EH (cell line): Measurements from ENCODE around the gene TBX4.

Experiments
- DNase-seq: peaks from one replicate; pipeline ENCODE4 v3.0.0-alpha.2; 2015; ENCODE audit warnings: low read depth

The TBX4 gene

GRCh38 chr17:61465550-61466237 is 13.5 kb downstream of the TBX4 start:
- DNase-seq: no peak

DNA sequence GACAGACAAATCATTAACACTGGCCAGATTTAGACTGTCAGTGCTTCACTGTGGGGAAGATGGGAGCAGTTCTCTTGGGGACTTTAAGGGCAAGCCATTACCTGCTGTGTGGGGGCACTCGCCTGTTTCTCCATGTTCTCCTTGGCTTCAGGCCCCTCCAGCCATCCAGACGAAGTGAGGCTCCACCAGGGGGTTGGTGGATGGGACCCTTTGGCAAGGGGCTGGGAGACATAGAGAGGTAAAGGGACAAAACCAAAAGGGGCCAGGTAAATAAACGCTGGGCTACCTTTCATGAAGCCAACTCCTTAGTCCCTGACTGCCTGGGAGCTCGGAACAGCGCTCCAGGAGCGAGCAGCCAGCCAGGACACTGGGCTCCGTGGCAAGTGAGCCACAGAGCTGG is 14.0 kb downstream of the TBX4 start:
- DNase-seq: no peak

DNA sequence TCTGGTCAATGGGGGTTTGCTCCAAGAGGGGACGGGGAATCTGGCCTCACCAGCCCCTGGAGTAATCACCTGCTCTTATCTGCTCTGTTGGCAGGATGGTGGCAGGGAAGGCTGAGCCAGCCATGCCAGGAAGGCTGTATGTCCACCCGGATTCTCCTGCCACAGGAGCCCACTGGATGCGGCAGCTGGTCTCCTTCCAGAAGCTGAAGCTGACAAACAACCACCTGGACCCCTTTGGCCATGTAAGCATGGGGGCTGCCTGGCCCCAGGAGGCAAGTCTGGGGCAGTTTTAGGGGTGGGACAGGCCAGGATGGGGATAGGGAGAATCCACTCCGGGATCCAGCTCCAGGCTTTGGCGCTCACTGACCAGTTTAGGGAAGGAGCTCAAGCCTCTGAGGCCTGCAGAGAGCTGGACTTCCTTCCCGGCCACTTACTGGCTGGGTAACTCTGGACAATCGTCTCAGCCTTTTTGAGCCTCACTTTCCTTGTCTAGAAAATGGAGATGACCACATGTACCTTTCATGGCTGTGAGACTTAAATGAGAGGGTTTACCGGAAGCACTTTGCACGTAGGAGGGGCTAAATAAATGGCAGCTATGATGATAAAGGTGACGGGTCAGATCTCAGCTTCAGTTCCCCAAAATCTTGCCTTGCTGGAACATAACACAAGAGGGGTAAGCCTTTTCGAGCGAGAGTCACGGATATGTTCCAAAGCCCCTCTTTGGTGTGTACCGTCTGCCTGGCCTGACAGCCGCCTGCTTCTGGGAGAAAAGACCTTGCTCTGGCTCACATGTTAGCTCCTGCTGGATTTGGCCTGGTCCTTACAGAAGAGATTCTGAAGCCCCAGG is 15.4 kb downstream of the TBX4 start:
- DNase-seq: peak; percentile 74

GRCh38 chr17:61468263-61468907 is 16.2 kb downstream of the TBX4 start:
- peak; percentile 55 for DNase-seq

- DNase-seq: no peak
Observed at GRCh38 chr17:61469474-61469873, 17.3 kb downstream of the TBX4 start.

- DNase-seq: no peak
Observed at GRCh38 chr17:61469949-61470348, 17.7 kb downstream of the TBX4 start.

- no peak for DNase-seq
Observed at GRCh38 chr17:61470530-61471136, 18.4 kb downstream of the TBX4 start.

- peak; percentile 85 for DNase-seq
Observed at GRCh38 chr17:61474235-61474927, 22.2 kb downstream of the TBX4 start.

GRCh38 chr17:61474934-61475333 is 22.7 kb downstream of the TBX4 start:
- DNase-seq: no peak

- DNase-seq: peak; percentile 84
Observed at GRCh38 chr17:61475726-61476125, 23.5 kb downstream of the TBX4 start.

DNA sequence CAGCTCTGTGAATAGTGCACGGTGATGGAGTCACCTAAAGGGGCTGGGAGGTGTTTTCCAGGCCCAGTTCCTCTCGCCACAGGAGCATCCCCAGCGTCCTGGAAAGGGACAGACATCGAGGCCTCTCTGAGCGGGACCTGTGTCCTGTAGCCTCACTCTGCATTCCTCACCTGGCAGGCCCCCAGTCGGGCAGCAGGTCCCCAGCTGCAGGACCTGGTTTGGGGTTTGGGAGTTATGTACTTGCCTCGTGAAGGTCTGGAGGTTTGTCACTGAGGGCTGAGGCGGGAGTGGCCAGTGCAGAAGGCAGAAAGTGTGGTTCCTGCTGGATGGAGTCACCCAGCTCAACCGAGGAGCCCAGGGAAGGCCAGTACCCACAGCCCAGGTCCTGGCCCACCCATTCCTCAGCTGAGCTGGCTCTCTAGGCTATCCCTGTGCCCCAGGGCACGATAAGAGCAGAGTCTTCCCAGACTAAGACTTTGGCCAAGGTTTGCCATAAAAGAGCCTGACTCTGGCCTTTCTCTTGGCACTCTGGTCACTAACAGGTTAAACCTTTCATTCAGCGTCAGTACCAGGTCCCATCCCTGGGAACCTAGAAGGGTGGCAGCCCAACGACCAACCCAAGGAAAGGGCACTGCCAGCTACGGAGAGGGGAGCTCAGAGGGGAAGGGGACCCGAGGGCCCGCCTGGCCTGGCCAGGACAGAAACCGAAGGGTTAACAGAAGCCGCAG is 24.4 kb downstream of the TBX4 start:
- no peak for DNase-seq

GRCh38 chr17:61477204-61477834 is 25.1 kb downstream of the TBX4 start:
- no peak for DNase-seq

- DNase-seq: no peak
Observed at GRCh38 chr17:61478026-61478789, 26.0 kb downstream of the TBX4 start.

DNA sequence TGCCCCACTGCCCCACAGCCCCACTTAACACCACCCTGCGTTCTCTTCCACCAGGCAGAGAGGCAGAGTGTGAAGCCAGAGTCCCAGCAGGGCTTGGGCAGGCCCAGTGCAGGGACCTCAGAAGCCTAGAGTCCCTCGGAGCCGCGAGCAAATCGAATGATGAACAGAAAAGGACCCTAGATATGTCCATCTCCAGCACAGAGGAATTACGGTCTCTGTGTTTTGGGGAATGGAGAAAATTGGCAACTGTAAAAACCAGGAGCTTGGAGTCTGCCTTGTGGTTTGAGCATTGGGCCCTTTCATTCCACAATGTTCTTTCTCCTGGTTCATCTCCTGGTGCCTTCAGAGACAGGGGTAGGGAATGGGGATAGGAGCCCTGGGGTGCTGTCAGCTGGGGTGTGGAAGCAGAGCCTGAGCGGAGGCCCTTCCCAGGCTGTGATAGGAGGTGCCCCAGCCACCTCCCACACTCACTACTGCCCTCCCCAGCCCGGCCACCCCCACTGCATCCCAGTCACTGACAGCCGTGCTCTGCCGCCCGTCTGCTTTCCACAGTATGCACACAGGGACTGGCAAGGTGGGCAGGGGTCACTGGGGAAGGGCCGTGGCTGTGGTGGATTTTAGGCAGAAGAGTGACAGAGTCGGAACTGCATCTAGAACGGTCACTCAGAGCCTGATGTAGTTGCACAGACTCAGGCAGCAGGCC is 26.7 kb downstream of the TBX4 start:
- no peak for DNase-seq

DNA sequence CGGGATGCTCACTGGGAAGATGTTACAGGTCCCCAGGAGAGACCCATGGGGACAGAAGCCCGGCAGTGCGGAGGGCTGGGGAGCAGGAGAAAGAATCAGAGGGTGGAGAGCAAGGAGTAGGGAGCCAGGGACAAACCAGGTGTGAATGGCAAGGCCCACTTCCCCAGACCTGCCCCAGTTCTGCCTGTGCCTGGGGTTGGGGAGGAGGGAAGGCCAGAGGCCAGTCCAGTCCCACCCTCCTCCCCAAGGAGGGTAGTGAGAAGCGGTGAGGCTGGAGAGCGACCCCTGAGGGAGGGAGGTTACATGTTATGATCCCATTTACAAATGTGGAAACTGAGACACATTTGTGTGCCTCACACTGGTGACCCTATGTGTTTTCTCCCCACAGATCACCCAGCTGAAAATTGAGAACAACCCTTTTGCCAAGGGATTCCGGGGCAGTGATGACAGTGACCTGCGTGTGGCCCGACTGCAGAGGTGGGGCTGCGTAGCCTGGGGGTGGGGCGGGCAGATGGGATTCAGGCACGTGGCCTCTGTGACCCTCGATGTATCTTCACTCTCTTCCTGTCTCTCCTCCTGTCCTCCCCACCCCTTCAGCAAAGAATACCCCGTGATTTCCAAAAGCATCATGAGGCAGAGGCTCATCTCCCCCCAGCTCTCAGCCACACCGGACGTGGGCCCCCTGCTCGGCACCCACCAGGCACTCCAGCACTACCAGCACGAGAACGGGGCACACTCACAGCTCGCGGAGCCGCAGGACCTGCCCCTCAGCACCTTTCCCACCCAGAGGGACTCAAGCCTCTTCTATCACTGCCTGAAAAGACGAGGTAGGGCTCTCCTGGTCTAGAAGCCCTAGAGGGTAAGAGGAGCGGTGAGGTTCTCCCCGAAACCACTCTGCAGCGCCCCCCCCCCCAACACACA is 27.5 kb downstream of the TBX4 start:
- DNase-seq: no peak

DNA sequence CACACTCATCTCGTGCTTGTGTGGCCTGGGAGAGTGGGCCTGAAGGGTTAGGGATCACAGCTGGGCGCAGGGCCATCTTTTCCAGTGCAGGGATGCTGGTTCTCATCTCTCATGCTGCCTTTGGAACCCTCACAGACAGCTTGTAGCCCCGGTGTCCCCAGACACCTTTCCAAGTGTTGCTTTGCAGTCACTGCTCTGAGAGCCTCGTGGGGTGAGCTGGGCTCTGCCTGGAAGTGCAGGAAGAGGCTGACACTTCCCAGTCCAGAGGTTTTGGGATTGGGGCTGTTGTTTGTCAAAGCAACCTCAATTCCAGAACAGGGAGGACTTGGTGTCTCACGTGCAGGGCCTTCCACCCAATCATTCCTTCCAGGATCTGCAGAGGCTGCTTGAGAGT is 28.2 kb downstream of the TBX4 start:
- no peak for DNase-seq

- no peak for DNase-seq
Observed at GRCh38 chr17:61481421-61481820, 29.2 kb downstream of the TBX4 start.

DNA sequence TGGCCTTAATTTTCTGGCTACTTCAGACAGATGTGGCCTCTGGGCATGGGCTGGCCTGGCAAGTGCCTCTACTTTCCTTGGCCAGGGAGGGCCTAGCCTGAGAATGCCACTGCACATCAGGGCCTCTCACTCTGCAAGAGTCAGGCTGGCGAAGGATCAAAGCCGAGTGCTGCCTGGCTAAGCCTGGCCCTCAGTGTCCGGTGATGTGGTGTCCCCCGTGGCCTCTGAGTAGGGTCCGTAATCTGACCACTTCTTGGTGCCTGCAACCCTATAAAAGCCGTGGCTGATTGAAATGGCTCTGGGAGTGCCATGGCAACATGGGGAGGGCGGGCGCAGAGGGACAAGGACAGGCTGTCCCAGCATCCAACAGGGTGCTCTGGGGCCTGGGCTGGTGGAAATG is 30.2 kb downstream of the TBX4 start:
- no peak for DNase-seq
